ES-I3 (cell line): ENCODE measurements around the gene YAP1.
A peak's percentile ranks its signal among the peaks of the same experiment; 100 is the strongest.

Source experiments
- H3K36me3 ChIP-seq: 2 replicates; pipeline ENCODE4 v1.6.1; 2013; ENCODE audit warnings: mild to moderate bottlenecking, low read length, control low read depth, moderate library complexity; ENCODE audit not compliant: insufficient read depth
- H3K4me1 ChIP-seq: 2 replicates; pipeline ENCODE4 v1.6.1; 2013; ENCODE audit warnings: mild to moderate bottlenecking, control low read depth, low read length; ENCODE audit not compliant: insufficient read depth
- H3K9ac ChIP-seq: 2 replicates; pipeline ENCODE4 v1.6.1; 2013; ENCODE audit warnings: low read depth, mild to moderate bottlenecking, low read length, moderate library complexity
- H3K9me3 ChIP-seq: 2 replicates; pipeline ENCODE4 v1.6.1; 2013; ENCODE audit warnings: mild to moderate bottlenecking, low read length, moderate library complexity; ENCODE audit not compliant: control insufficient read depth, insufficient read depth

YAP1 gene

GRCh38 chr11:102111011-102111786 lies 952 bp downstream of the YAP1 start:
- peak overlapping the region; percentile 89 for H3K9ac ChIP-seq
- peaks cover 20% of the 10 kb centered on the region for H3K4me1 ChIP-seq
- H3K9me3 ChIP-seq, result no peaks in the 10 kb centered on the region
- H3K36me3 ChIP-seq, result no peaks in the 10 kb centered on the region

- no peaks in the 10 kb centered on the region for H3K9me3 ChIP-seq
- H3K9ac ChIP-seq, result peak overlapping the region; percentile 89
- H3K36me3 ChIP-seq, result no peaks in the 10 kb centered on the region
- H3K4me1 ChIP-seq, result peaks cover 23% of the 10 kb centered on the region
These were observed 1.7 kb downstream of the YAP1 start for GRCh38 chr11:102111787-102112508.

GRCh38 chr11:102112509-102112821 lies 2.2 kb downstream of the YAP1 start:
- H3K9ac ChIP-seq, result peak overlapping the region; percentile 89
- H3K4me1 ChIP-seq, result peaks cover 25% of the 10 kb centered on the region

GRCh38 chr11:102114032-102114431 lies 3.8 kb downstream of the YAP1 start:
- Histone ChIP-seq H3K4me1 (peaks cover 37% of the 10 kb centered on the region), H3K36me3 (no peaks in the 10 kb centered on the region), H3K9ac (no peak overlapping the region), H3K9me3 (no peaks in the 10 kb centered on the region)

More at GRCh38 chr11:102112509-102112821, 2.2 kb downstream of the YAP1 start:
- no peaks in the 10 kb centered on the region for H3K36me3 ChIP-seq
- no peaks in the 10 kb centered on the region for H3K9me3 ChIP-seq

GRCh38 chr11:102115557-102115956 lies 5.3 kb downstream of the YAP1 start:
- H3K4me1 ChIP-seq, result peaks cover 52% of the 10 kb centered on the region
- H3K36me3 ChIP-seq, result no peaks in the 10 kb centered on the region
- H3K9me3 ChIP-seq, result no peaks in the 10 kb centered on the region
- no peak overlapping the region for H3K9ac ChIP-seq

- H3K36me3 ChIP-seq, result no peaks in the 10 kb centered on the region
- H3K9me3 ChIP-seq, result no peaks in the 10 kb centered on the region
- no peak overlapping the region for H3K9ac ChIP-seq
- H3K4me1 ChIP-seq, result peaks cover 55% of the 10 kb centered on the region
These were observed 6.4 kb downstream of the YAP1 start for GRCh38 chr11:102116453-102117205.

GRCh38 chr11:102117472-102118113 lies 7.3 kb downstream of the YAP1 start:
- H3K9ac ChIP-seq, result no peak overlapping the region
- peaks cover 55% of the 10 kb centered on the region for H3K4me1 ChIP-seq
- H3K9me3 ChIP-seq, result no peaks in the 10 kb centered on the region
- H3K36me3 ChIP-seq, result no peaks in the 10 kb centered on the region

- Histone ChIP-seq H3K9ac (no peak overlapping the region), H3K9me3 (peaks cover 4% of the 10 kb centered on the region; the same call in 1 of the 2 replicates), H3K4me1 (peaks cover 53% of the 10 kb centered on the region), H3K36me3 (no peaks in the 10 kb centered on the region)
These were observed 8.7 kb downstream of the YAP1 start for GRCh38 chr11:102118937-102119336.

- Histone ChIP-seq H3K4me1 (peaks cover 44% of the 10 kb centered on the region), H3K9ac (no peak overlapping the region), H3K36me3 (no peaks in the 10 kb centered on the region), H3K9me3 (peaks cover 7% of the 10 kb centered on the region)
These were observed 9.8 kb downstream of the YAP1 start for GRCh38 chr11:102119997-102120396.

- Histone ChIP-seq H3K4me1 (peaks cover 40% of the 10 kb centered on the region), H3K9me3 (peaks cover 9% of the 10 kb centered on the region), H3K36me3 (no peaks in the 10 kb centered on the region), H3K9ac (no peak overlapping the region)
These were observed 10.3 kb downstream of the YAP1 start for GRCh38 chr11:102120437-102120973.

GRCh38 chr11:102121329-102121728 lies 11.1 kb downstream of the YAP1 start:
- H3K9me3 ChIP-seq, result peaks cover 9% of the 10 kb centered on the region
- H3K4me1 ChIP-seq, result peaks cover 33% of the 10 kb centered on the region
- no peaks in the 10 kb centered on the region for H3K36me3 ChIP-seq
- no peak overlapping the region for H3K9ac ChIP-seq

- peaks cover 4% of the 10 kb centered on the region; the same call in 1 of the 2 replicates for H3K4me1 ChIP-seq
- no peaks in the 10 kb centered on the region for H3K9me3 ChIP-seq
These were observed 24.4 kb downstream of the YAP1 start for GRCh38 chr11:102134597-102134996.

GRCh38 chr11:102135256-102135655 lies 25.0 kb downstream of the YAP1 start:
- H3K4me1 ChIP-seq, result peaks cover 4% of the 10 kb centered on the region; the same call in 1 of the 2 replicates
- H3K9me3 ChIP-seq, result no peaks in the 10 kb centered on the region
- no peaks in the 10 kb centered on the region for H3K36me3 ChIP-seq
- no peak overlapping the region for H3K9ac ChIP-seq

More at GRCh38 chr11:102134597-102134996, 24.4 kb downstream of the YAP1 start:
- Histone ChIP-seq H3K9ac (no peak overlapping the region), H3K36me3 (no peaks in the 10 kb centered on the region)

- Histone ChIP-seq H3K9me3 (no peaks in the 10 kb centered on the region), H3K9ac (no peak overlapping the region), H3K4me1 (peaks cover 4% of the 10 kb centered on the region; the same call in 1 of the 2 replicates), H3K36me3 (no peaks in the 10 kb centered on the region)
These were observed 28.0 kb downstream of the YAP1 start for GRCh38 chr11:102138223-102138622.
